Measurements from ENCODE around the gene ADD2.

DNA sequence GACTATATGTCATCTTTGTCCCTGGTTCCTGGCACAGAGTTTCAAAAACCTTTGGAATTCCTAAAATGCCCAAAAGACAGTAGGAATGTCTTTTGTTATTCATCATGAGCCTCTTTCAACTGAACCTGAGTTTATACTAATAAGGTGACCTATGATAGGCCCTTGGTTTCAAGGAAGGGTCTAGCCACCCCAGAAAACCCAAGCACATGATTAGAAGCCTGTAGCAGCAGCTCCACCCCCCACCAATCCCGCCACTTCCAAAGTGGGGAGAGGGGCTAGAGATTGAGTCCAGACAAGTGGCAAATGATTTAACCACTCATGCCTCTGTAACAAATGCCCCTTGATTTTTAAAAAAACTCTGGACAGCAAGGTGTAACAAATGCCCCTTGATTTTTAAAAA is 56.8 kb downstream of the ADD2 start:
- no peak for TF ChIP-seq CTBP1 (IDR thresholded peaks at IDR 0.05; ENCODE audit: borderline replicate concordance)
- TF ChIP-seq TARDBP (IDR thresholded peaks at IDR 0.05) = no peak
- TF ChIP-seq LEF1 (IDR thresholded peaks at IDR 0.05; ENCODE audit: borderline replicate concordance) = no peak
- TF ChIP-seq SUZ12 (IDR thresholded peaks at IDR 0.05) = no peak
